GM12864 (cell line): Measurements from ENCODE around the gene MPRIP.

ENCODE experiments used
- DNase-seq: peaks from one replicate; pipeline ENCODE4 v3.0.0-alpha.2; 2011; ENCODE audit warnings: low read depth
- H3K4me3 ChIP-seq: 2 replicates; pipeline ENCODE4 v1.5.1; 2011; ENCODE audit warnings: mild to moderate bottlenecking, low read depth, low read length, control low read depth
- TF ChIP-seq, protein P1 (sequence below): IDR thresholded peaks from 2 replicates; pipeline ENCODE4 v1.5.1; 2011; ENCODE audit warnings: low read depth, mild to moderate bottlenecking, moderate library complexity, low read length, control low read depth, inconsistent platforms; ENCODE audit errors: missing control alignments

The MPRIP gene

DNA sequence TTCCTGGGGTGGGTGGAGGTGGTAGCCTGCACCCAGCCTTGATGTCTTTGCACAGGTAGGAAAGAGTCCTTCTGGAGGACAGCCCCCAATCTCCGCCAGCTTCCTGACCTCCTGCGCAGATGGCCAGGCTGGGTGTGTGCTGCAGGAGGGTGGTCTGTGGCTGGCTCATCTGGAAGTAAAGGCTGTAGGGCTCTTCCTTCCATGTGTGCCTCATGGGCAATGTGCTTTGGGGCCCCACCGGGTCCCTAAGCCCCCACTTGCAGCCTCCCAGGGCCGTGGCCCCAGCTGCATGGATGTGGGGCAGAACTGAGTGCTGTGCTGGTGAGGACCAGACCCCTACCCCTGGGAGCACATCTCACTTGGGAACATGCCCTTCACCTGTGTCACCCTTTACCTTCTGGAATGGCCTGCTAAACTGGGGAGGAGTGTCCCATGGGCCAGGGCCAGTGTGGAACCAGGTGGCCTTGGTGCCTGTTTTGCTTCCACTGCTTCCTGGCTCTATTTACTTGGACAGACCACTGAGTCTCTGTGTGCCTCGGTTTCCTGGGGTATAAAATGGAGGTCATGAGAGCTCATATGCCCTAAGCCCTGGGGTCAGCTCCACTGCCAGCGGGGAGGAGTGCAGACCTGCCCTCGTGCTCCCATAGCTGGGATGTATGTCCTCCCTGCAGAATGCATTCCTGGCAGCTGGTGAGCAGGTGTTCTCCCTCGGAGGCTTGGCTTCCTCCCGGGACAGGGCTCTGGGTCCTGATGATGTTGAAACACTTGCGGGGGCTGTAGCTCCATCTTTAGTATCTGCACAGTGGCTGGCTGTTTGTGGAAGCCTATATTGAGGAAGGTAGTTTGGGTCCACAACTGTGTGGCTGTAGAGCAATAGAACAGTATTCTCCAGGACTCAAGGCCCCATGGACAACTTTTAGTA lies 18.0 kb downstream of the MPRIP start:
- no peak for DNase-seq
- TF ChIP-seq, protein P1, sequence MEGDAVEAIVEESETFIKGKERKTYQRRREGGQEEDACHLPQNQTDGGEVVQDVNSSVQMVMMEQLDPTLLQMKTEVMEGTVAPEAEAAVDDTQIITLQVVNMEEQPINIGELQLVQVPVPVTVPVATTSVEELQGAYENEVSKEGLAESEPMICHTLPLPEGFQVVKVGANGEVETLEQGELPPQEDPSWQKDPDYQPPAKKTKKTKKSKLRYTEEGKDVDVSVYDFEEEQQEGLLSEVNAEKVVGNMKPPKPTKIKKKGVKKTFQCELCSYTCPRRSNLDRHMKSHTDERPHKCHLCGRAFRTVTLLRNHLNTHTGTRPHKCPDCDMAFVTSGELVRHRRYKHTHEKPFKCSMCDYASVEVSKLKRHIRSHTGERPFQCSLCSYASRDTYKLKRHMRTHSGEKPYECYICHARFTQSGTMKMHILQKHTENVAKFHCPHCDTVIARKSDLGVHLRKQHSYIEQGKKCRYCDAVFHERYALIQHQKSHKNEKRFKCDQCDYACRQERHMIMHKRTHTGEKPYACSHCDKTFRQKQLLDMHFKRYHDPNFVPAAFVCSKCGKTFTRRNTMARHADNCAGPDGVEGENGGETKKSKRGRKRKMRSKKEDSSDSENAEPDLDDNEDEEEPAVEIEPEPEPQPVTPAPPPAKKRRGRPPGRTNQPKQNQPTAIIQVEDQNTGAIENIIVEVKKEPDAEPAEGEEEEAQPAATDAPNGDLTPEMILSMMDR = no peak
- H3K4me3 ChIP-seq = no peak overlapping the region

DNA sequence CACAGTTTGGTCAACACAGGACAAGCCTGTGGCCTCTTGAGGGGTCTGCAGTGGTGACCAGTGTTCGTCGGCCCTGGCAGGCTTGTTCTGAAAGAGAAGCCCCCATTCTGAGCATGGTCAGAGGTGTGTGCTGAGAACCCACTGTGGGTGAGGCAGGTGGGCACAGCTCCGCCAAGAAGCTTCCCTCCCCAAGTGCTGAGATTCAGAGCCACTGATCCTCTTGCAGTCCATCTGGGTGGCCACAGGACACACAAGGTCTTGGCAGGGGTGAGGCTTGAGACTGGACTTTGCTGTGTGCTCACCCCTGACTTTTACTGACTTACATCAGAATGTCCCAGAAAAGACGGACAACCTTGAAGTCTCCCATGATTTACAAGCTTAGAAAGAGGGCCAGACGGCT lies 18.7 kb downstream of the MPRIP start:
- no peak for DNase-seq
- H3K4me3 ChIP-seq = no peak overlapping the region
- TF ChIP-seq, protein P1 = no peak

DNA sequence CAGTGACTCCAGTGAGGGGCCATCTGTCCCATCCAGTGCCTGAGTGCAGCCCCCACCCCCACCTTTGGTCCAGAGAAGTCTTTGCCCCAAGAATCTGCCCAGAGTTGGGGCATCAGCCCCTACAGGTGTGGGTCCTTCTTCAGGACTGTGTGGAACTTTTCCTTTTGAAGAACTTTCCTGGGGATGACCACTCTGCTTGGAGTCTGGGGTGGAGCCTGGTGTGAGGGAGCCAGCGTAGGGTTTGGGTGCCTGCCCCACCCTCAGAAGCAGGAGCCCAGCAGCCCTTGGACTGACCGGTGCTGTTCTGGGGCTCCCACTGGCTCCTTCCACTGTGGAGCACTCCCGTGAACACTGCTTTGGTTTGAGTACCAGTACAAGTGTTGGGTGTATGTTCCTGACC lies 19.3 kb downstream of the MPRIP start:
- H3K4me3 ChIP-seq = no peak overlapping the region
- DNase-seq = no peak
- TF ChIP-seq, protein P1 = no peak

DNA sequence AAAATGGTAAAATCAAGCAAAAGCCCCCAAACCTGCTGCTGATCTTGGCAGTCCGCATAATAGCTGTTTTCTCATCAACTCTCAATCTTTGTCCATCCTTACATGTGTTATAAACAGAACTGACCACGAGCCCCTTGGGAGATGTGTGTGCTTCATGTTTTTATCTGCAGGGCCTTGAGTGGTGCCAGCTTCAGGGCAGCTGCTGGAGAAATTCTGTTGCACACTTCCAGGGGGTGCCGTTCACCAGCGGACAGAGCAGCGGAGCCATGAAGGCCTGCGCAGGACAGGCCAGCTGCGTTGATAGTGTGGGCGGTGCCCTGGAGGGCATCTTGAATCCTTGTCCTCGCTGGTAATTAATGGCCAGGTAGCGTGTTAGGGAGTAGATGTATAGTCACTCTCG lies 20.1 kb downstream of the MPRIP start:
- DNase-seq = no peak
- TF ChIP-seq, protein P1 = no peak

DNA sequence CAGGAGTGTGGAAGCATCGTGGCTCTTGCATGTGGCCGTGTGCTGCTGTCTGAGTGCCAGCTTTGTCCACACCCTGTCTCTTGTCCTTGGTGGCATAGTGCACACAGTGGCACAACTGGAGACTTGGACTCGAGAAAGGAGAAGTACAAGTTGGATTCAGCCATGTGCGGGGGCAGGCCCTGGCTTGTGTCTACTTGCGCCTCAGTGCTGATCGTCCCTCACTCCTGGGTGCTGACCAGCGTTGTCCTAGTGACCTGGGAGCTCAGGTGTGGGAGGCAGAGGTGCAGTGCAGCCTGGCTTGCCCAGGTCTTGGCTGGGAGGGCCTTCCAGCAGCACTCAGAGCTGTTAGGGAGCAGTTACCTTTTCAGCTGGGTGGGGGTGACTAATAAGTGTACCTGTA lies 20.6 kb downstream of the MPRIP start:
- H3K4me3 ChIP-seq = no peak overlapping the region
- DNase-seq = no peak
- TF ChIP-seq, protein P1 = no peak

More for the DNA sequence above, 20.1 kb downstream of the MPRIP start:
- H3K4me3 ChIP-seq = no peak overlapping the region

DNA sequence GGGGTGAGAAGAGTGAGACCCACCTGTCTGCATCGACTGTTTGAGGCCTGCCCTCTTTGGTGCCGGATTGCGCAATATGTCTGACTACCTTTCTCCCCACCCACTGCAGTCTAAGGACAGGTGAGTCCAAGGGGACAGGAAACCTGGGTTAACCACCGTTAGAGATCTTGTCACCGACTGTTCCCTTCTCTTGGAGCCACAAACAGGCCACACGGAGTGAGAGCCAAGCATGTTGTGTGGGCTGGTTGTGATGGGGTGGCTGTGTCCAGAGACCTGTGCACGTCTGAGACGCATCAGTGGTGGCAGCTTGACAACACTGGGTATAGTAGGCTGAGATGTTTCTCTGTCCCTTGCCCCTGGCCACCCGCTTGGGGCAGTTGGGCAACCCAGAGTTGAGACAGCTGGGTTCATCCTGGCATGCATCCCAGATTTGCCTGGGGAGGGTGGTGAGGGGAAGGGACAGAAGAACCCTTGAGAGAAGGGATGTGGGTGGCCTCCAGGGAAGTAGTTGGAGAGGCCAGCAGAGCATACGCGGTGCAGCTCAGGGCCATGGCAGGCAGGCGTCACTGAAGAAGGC lies 21.4 kb downstream of the MPRIP start:
- no peak overlapping the region for H3K4me3 ChIP-seq
- DNase-seq = no peak
- TF ChIP-seq, protein P1 = no peak
